ENCODE results near the gene ANO2. TPM values are rescaled to one million over a fixed set of nuclear protein-coding genes. Genes with fewer than 3 reads are reported as not detected.

Gene ANO2
- total and polyA plus RNA-seq, 2 experiments from 2014 or later, result 2.3 to 4.6 TPM

DNA sequence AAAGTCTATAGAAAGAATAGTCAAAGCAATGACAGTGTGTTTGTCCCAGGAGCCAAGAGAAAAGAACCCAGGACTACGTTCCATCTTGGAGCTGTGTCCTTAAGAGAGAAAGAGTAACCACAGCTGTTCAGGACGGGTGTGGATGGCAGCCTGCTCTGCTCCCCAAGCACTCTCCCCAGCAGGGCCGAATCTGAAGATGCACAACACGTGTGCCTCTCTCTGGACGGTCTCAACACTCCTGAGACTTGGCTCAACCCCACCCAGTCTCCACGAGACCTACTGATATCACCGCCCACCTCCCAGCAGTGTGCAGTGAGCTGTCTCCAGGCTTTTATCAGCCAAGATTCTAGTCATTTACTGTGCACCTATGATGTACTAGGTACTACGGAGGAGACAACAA is 27.3 kb upstream of the ANO2 start:
- Histone ChIP-seq H3K4me1 (ENCODE audit: insufficient read depth) (no peaks in the 10 kb centered on the region), H3K9me2 (ENCODE audit: insufficient read depth) (no peaks in the 10 kb centered on the region), H3K4me3 (no peak overlapping the region), H3F3A (replicated peaks; ENCODE audit: low read depth) (no peaks in the 10 kb centered on the region), H3K79me2 (replicated peaks; ENCODE audit: insufficient read depth) (no peaks in the 10 kb centered on the region), H3K4me2 (no peak overlapping the region), H3K27ac (ENCODE audit: low read depth) (no peak overlapping the region), H4K20me1 (replicated peaks; ENCODE audit: insufficient read depth) (no peaks in the 10 kb centered on the region), H3K27me3 (ENCODE audit: insufficient read depth) (no peaks in the 10 kb centered on the region), H2AFZ (no peak overlapping the region), H3K36me3 (ENCODE audit: insufficient read depth) (no peaks in the 10 kb centered on the region)
- peaks cover 10% of the 10 kb centered on the region for H3K27me3 Mint-ChIP-seq (ENCODE audit: insufficient read depth, low read depth, poor library complexity)
- DNase-seq (ENCODE audit: low spot score) (no peak), ATAC-seq (no peak)
- TF ChIP-seq EZH2phosphoT487 (IDR thresholded peaks at IDR 0.05; ENCODE audit: unreplicated experiment), result no peak
- TF ChIP-seq, protein P1, sequence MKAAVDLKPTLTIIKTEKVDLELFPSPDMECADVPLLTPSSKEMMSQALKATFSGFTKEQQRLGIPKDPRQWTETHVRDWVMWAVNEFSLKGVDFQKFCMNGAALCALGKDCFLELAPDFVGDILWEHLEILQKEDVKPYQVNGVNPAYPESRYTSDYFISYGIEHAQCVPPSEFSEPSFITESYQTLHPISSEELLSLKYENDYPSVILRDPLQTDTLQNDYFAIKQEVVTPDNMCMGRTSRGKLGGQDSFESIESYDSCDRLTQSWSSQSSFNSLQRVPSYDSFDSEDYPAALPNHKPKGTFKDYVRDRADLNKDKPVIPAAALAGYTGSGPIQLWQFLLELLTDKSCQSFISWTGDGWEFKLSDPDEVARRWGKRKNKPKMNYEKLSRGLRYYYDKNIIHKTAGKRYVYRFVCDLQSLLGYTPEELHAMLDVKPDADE (IDR thresholded peaks at IDR 0.05), result no peak
- TF ChIP-seq, protein P2, sequence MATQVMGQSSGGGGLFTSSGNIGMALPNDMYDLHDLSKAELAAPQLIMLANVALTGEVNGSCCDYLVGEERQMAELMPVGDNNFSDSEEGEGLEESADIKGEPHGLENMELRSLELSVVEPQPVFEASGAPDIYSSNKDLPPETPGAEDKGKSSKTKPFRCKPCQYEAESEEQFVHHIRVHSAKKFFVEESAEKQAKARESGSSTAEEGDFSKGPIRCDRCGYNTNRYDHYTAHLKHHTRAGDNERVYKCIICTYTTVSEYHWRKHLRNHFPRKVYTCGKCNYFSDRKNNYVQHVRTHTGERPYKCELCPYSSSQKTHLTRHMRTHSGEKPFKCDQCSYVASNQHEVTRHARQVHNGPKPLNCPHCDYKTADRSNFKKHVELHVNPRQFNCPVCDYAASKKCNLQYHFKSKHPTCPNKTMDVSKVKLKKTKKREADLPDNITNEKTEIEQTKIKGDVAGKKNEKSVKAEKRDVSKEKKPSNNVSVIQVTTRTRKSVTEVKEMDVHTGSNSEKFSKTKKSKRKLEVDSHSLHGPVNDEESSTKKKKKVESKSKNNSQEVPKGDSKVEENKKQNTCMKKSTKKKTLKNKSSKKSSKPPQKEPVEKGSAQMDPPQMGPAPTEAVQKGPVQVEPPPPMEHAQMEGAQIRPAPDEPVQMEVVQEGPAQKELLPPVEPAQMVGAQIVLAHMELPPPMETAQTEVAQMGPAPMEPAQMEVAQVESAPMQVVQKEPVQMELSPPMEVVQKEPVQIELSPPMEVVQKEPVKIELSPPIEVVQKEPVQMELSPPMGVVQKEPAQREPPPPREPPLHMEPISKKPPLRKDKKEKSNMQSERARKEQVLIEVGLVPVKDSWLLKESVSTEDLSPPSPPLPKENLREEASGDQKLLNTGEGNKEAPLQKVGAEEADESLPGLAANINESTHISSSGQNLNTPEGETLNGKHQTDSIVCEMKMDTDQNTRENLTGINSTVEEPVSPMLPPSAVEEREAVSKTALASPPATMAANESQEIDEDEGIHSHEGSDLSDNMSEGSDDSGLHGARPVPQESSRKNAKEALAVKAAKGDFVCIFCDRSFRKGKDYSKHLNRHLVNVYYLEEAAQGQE (IDR thresholded peaks at IDR 0.05; ENCODE audit: unreplicated experiment), result no peak
- TF ChIP-seq, protein P3, sequence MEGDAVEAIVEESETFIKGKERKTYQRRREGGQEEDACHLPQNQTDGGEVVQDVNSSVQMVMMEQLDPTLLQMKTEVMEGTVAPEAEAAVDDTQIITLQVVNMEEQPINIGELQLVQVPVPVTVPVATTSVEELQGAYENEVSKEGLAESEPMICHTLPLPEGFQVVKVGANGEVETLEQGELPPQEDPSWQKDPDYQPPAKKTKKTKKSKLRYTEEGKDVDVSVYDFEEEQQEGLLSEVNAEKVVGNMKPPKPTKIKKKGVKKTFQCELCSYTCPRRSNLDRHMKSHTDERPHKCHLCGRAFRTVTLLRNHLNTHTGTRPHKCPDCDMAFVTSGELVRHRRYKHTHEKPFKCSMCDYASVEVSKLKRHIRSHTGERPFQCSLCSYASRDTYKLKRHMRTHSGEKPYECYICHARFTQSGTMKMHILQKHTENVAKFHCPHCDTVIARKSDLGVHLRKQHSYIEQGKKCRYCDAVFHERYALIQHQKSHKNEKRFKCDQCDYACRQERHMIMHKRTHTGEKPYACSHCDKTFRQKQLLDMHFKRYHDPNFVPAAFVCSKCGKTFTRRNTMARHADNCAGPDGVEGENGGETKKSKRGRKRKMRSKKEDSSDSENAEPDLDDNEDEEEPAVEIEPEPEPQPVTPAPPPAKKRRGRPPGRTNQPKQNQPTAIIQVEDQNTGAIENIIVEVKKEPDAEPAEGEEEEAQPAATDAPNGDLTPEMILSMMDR (conservative IDR thresholded peaks at IDR 0.05; ENCODE audit: low read depth in 2 of 2), result no peak
- no peak for TF ChIP-seq EZH2 (IDR thresholded peaks at IDR 0.05; ENCODE audit: low read depth, unreplicated experiment)
- TF ChIP-seq, protein P4, sequence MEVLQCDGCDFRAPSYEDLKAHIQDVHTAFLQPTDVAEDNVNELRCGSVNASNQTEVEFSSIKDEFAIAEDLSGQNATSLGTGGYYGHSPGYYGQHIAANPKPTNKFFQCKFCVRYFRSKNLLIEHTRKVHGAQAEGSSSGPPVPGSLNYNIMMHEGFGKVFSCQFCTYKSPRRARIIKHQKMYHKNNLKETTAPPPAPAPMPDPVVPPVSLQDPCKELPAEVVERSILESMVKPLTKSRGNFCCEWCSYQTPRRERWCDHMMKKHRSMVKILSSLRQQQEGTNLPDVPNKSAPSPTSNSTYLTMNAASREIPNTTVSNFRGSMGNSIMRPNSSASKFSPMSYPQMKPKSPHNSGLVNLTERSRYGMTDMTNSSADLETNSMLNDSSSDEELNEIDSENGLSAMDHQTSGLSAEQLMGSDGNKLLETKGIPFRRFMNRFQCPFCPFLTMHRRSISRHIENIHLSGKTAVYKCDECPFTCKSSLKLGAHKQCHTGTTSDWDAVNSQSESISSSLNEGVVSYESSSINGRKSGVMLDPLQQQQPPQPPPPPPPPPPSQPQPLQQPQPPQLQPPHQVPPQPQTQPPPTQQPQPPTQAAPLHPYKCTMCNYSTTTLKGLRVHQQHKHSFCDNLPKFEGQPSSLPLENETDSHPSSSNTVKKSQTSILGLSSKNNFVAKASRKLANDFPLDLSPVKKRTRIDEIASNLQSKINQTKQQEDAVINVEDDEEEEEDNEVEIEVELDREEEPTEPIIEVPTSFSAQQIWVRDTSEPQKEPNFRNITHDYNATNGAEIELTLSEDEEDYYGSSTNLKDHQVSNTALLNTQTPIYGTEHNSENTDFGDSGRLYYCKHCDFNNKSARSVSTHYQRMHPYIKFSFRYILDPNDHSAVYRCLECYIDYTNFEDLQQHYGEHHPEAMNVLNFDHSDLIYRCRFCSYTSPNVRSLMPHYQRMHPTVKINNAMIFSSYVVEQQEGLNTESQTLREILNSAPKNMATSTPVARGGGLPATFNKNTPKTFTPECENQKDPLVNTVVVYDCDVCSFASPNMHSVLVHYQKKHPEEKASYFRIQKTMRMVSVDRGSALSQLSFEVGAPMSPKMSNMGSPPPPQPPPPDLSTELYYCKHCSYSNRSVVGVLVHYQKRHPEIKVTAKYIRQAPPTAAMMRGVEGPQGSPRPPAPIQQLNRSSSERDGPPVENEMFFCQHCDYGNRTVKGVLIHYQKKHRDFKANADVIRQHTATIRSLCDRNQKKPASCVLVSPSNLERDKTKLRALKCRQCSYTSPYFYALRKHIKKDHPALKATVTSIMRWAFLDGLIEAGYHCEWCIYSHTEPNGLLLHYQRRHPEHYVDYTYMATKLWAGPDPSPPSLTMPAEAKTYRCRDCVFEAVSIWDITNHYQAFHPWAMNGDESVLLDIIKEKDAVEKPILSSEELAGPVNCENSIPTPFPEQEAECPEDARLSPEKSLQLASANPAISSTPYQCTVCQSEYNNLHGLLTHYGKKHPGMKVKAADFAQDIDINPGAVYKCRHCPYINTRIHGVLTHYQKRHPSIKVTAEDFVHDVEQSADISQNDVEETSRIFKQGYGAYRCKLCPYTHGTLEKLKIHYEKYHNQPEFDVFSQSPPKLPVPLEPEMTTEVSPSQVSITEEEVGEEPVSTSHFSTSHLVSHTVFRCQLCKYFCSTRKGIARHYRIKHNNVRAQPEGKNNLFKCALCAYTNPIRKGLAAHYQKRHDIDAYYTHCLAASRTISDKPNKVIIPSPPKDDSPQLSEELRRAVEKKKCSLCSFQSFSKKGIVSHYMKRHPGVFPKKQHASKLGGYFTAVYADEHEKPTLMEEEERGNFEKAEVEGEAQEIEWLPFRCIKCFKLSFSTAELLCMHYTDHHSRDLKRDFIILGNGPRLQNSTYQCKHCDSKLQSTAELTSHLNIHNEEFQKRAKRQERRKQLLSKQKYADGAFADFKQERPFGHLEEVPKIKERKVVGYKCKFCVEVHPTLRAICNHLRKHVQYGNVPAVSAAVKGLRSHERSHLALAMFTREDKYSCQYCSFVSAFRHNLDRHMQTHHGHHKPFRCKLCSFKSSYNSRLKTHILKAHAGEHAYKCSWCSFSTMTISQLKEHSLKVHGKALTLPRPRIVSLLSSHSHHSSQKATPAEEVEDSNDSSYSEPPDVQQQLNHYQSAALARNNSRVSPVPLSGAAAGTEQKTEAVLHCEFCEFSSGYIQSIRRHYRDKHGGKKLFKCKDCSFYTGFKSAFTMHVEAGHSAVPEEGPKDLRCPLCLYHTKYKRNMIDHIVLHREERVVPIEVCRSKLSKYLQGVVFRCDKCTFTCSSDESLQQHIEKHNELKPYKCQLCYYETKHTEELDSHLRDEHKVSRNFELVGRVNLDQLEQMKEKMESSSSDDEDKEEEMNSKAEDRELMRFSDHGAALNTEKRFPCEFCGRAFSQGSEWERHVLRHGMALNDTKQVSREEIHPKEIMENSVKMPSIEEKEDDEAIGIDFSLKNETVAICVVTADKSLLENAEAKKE (CRISPR knock-in tag; IDR thresholded peaks at IDR 0.05), result no peak
- no peak for TF ChIP-seq CREB1 (CRISPR knock-in tag; IDR thresholded peaks at IDR 0.05; ENCODE audit: low read depth)
- no peak for TF ChIP-seq ZNF331 (CRISPR knock-in tag; IDR thresholded peaks at IDR 0.05; ENCODE audit: low read depth)
- no peak for TF ChIP-seq JUNB (IDR thresholded peaks at IDR 0.05; ENCODE audit: unreplicated experiment)
- no peak overlapping the region for H3K4me3 Mint-ChIP-seq
- no peaks in the 10 kb centered on the region for H3K36me3 Mint-ChIP-seq (ENCODE audit: low read depth)
- H3K4me1 Mint-ChIP-seq, result no peaks in the 10 kb centered on the region
- H3K9me3 Mint-ChIP-seq, result no peaks in the 10 kb centered on the region
- no peak overlapping the region for H3K27ac Mint-ChIP-seq

Measured in GM23338 (cell line).